ENCODE measurements around the gene ZNF638.

DNA sequence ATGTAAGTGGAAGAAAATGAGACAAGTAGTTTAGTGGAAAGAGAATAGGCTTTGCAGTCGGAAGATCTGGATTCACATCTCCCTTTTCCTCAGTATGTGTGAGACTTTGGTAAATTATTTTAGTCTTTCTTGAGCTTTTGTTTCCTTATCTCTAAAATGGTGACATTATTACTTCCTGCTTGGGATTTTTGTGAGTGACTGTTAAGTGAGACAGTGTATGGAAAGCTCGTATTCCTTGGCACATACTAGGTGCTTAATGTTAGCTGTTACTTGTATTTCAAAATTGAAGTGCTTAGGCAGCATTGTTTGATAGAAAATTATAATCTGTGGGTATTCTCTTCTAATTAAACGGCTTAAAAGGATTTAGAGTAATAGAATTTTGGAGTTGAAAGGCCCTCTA, 2.0 kb downstream of the ZNF638 start:
- TF ChIP-seq, protein P1, sequence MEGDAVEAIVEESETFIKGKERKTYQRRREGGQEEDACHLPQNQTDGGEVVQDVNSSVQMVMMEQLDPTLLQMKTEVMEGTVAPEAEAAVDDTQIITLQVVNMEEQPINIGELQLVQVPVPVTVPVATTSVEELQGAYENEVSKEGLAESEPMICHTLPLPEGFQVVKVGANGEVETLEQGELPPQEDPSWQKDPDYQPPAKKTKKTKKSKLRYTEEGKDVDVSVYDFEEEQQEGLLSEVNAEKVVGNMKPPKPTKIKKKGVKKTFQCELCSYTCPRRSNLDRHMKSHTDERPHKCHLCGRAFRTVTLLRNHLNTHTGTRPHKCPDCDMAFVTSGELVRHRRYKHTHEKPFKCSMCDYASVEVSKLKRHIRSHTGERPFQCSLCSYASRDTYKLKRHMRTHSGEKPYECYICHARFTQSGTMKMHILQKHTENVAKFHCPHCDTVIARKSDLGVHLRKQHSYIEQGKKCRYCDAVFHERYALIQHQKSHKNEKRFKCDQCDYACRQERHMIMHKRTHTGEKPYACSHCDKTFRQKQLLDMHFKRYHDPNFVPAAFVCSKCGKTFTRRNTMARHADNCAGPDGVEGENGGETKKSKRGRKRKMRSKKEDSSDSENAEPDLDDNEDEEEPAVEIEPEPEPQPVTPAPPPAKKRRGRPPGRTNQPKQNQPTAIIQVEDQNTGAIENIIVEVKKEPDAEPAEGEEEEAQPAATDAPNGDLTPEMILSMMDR (IDR thresholded peaks at IDR 0.05): no peak
- no peak for TF ChIP-seq POLR2A (IDR thresholded peaks at IDR 0.05)

Measured in thyroid gland (tissue), 4 donors.